Measurements from ENCODE around the gene IL1R2. TPM values are rescaled to one million over a fixed set of nuclear protein-coding genes. Genes with fewer than 3 reads are reported as not detected.

Gene IL1R2
- total and polyA plus RNA-seq, 2 of the 13 experiments (the other 11 are each of a cell fraction or from before 2014, with no cell fraction given) = 3.6 to 7.3 TPM

DNA sequence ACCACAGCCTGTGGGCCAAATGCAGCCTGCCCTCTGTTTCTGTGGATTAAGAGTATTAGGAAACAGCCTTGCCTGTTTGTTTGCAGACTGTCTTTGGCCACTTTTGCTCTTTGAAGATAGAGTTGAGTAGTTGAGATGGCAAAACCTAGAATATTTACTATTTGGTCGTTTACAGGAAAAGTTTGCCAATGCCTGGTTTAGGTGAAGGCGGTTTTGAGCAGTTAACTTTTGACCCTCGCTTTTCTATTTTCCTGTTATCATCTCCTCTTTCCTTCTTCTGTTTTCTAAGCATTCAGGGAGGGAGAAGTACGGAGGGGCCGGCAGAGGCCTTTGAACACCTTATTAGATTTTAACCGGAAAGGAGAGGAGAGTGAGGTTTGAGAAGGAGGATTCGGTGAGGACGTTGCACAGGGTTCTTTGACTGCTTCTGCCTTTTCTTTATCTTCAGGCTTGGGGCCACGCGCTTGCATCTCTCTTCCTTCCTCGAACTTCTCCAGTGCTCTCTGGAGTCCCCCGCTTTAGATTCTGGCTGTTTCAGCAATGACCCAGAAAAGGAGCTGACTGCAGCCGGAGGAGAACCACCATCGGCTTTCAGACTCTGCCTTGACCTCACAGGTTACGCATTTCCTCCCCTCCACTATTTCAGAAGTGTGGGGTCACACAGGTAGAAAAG, 39.2 kb downstream of the IL1R2 start (continued):
- TF ChIP-seq, protein P1, sequence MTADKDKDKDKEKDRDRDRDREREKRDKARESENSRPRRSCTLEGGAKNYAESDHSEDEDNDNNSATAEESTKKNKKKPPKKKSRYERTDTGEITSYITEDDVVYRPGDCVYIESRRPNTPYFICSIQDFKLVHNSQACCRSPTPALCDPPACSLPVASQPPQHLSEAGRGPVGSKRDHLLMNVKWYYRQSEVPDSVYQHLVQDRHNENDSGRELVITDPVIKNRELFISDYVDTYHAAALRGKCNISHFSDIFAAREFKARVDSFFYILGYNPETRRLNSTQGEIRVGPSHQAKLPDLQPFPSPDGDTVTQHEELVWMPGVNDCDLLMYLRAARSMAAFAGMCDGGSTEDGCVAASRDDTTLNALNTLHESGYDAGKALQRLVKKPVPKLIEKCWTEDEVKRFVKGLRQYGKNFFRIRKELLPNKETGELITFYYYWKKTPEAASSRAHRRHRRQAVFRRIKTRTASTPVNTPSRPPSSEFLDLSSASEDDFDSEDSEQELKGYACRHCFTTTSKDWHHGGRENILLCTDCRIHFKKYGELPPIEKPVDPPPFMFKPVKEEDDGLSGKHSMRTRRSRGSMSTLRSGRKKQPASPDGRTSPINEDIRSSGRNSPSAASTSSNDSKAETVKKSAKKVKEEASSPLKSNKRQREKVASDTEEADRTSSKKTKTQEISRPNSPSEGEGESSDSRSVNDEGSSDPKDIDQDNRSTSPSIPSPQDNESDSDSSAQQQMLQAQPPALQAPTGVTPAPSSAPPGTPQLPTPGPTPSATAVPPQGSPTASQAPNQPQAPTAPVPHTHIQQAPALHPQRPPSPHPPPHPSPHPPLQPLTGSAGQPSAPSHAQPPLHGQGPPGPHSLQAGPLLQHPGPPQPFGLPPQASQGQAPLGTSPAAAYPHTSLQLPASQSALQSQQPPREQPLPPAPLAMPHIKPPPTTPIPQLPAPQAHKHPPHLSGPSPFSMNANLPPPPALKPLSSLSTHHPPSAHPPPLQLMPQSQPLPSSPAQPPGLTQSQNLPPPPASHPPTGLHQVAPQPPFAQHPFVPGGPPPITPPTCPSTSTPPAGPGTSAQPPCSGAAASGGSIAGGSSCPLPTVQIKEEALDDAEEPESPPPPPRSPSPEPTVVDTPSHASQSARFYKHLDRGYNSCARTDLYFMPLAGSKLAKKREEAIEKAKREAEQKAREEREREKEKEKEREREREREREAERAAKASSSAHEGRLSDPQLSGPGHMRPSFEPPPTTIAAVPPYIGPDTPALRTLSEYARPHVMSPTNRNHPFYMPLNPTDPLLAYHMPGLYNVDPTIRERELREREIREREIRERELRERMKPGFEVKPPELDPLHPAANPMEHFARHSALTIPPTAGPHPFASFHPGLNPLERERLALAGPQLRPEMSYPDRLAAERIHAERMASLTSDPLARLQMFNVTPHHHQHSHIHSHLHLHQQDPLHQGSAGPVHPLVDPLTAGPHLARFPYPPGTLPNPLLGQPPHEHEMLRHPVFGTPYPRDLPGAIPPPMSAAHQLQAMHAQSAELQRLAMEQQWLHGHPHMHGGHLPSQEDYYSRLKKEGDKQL (CRISPR knock-in tag; IDR thresholded peaks at IDR 0.05; ENCODE audit: low read depth) = peak; percentile 83; the same call in 1 of the 2 replicates
- TF ChIP-seq ARID4A (CRISPR knock-in tag; IDR thresholded peaks at IDR 0.05; ENCODE audit: borderline replicate concordance) (peak; percentile 48; the same call in 1 of the 2 replicates), SOX13 (IDR thresholded peaks at IDR 0.05) (peak; percentile 79; the same call in 1 of the 2 replicates), SOX13 (CRISPR knock-in tag; conservative IDR thresholded peaks at IDR 0.05 in 1 of 2, IDR thresholded peaks at IDR 0.05 in 1 of 2) (peak in 1 of 2 experiments; percentile 94; a peak in 2 of 4 replicates), HDAC6 (IDR thresholded peaks at IDR 0.05; ENCODE audit: low read depth, low read length) (no peak)
- TF ChIP-seq, protein P2, sequence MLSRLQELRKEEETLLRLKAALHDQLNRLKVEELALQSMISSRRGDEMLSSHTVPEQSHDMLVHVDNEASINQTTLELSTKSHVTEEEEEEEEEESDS (CRISPR knock-in tag; IDR thresholded peaks at IDR 0.05; ENCODE audit: borderline replicate concordance) = 0 out of 2 replicates have a peak, but pooled peaks have one; percentile 54
